SK-N-SH treated with all-trans-retinoic acid at 6 μM for 48 hours (cell line): Measurements from ENCODE around the gene RALA.

Experiments
- ATAC-seq: fragments of 200-7000 bp; cut with Tn5 transposase; 3 replicates; pipeline ENCODE4 v1.9.1; 2020; ENCODE audit warnings: mild to moderate bottlenecking, moderate library complexity
- ARNTL ChIP-seq: fragments of 450-650 bp; formaldehyde crosslinking; IDR thresholded peaks from 2 replicates; pipeline ENCODE4 v1.5.0; 2020; ENCODE audit warnings: low read depth, mild to moderate bottlenecking, moderate library complexity, borderline replicate concordance
- BACH2 ChIP-seq: fragments of 250-450 bp; sonication (Bioruptor Pico); IDR thresholded peaks from 2 replicates; pipeline ENCODE4 v1.9.0; 2021; ENCODE audit warnings: mild to moderate bottlenecking, borderline replicate concordance
- CSDC2 ChIP-seq: fragments of 250-450 bp; sonication (Bioruptor Pico); IDR thresholded peaks from 2 replicates; pipeline ENCODE4 v1.5.0; 2020; ENCODE audit warnings: mild to moderate bottlenecking, moderate library complexity
- ESRRG ChIP-seq: fragments of 250-450 bp; sonication (Bioruptor Pico); IDR thresholded peaks from 2 replicates; pipeline ENCODE4 v1.6.1; 2021; ENCODE audit warnings: mild to moderate bottlenecking
- GLIS3 ChIP-seq: fragments of 250-450 bp; sonication (Bioruptor Pico); IDR thresholded peaks from 2 replicates; pipeline ENCODE4 v1.5.0; 2020; ENCODE audit warnings: mild to moderate bottlenecking, moderate library complexity
- TCF4 ChIP-seq: fragments of 250-450 bp; sonication (Bioruptor Pico); IDR thresholded peaks from 2 replicates; pipeline ENCODE4 v1.8.0; 2021; ENCODE audit warnings: mild to moderate bottlenecking, moderate library complexity, borderline replicate concordance
- TOX ChIP-seq: fragments of 250-450 bp; sonication (Bioruptor Pico); IDR thresholded peaks from 2 replicates; pipeline ENCODE4 v1.8.0; 2021; ENCODE audit warnings: mild to moderate bottlenecking, moderate library complexity, borderline replicate concordance
- ZFP30 ChIP-seq: fragments of 450-650 bp; formaldehyde crosslinking; IDR thresholded peaks from 2 replicates; pipeline ENCODE4 v1.5.0; 2022; ENCODE audit warnings: mild to moderate bottlenecking, moderate library complexity
- ZNF8 ChIP-seq: fragments of 450-650 bp; formaldehyde crosslinking; IDR thresholded peaks from 2 replicates; pipeline ENCODE4 v1.5.0; 2020; ENCODE audit warnings: mild to moderate bottlenecking, moderate library complexity
- TF ChIP-seq, protein P1 (sequence below): fragments of 250-450 bp; sonication (Bioruptor Pico); IDR thresholded peaks from 2 replicates; pipeline ENCODE4 v1.5.0; 2020; ENCODE audit warnings: mild to moderate bottlenecking, moderate library complexity
- TF ChIP-seq, protein P2 (sequence below): fragments of 250-450 bp; sonication (Bioruptor Pico); IDR thresholded peaks from 2 replicates; pipeline ENCODE4 v1.8.0; 2021; ENCODE audit warnings: low read depth, mild to moderate bottlenecking, moderate library complexity, borderline replicate concordance
- TF ChIP-seq, protein P3 (sequence below): fragments of 250-450 bp; sonication (Bioruptor Pico); IDR thresholded peaks from 2 replicates; pipeline ENCODE4 v1.8.0; 2020; ENCODE audit warnings: mild to moderate bottlenecking, moderate library complexity, borderline replicate concordance
- TF ChIP-seq, protein P4 (sequence below): fragments of 250-450 bp; sonication (Bioruptor Pico); IDR thresholded peaks from 2 replicates; pipeline ENCODE4 v1.5.1; 2021; ENCODE audit warnings: mild to moderate bottlenecking, moderate library complexity
- TF ChIP-seq, protein P5 (sequence below): fragments of 250-450 bp; sonication (Bioruptor Pico); IDR thresholded peaks from 2 replicates; pipeline ENCODE4 v1.5.1; 2020; ENCODE audit warnings: low read depth, mild to moderate bottlenecking, moderate library complexity

The RALA gene

DNA sequence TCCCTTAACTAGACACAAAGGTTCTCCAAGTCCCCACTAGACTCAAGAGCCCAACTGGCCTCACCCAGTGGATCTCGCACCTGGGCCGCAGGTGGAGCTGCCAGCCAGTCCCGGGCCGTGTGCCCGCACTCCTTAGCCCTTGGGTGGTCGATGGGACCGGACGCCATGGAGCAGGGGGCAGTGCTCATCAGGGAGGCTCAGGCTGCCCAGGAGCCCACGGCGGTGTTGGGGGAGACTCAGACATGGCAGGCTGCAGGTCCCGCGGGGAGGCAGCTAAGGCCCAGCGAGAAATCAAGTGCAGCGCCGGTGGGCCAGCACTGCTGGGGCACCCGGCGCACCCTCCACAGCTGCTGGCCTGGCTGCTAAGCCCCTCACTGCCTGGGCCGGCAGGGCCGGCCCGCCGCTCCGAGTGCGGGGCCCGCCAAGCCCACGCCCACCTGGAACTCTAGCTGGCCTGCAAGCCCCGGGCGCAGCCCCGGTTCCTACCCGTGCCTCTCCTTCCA is 130.5 kb downstream of the RALA start (continued):
- TF ChIP-seq, protein P1, sequence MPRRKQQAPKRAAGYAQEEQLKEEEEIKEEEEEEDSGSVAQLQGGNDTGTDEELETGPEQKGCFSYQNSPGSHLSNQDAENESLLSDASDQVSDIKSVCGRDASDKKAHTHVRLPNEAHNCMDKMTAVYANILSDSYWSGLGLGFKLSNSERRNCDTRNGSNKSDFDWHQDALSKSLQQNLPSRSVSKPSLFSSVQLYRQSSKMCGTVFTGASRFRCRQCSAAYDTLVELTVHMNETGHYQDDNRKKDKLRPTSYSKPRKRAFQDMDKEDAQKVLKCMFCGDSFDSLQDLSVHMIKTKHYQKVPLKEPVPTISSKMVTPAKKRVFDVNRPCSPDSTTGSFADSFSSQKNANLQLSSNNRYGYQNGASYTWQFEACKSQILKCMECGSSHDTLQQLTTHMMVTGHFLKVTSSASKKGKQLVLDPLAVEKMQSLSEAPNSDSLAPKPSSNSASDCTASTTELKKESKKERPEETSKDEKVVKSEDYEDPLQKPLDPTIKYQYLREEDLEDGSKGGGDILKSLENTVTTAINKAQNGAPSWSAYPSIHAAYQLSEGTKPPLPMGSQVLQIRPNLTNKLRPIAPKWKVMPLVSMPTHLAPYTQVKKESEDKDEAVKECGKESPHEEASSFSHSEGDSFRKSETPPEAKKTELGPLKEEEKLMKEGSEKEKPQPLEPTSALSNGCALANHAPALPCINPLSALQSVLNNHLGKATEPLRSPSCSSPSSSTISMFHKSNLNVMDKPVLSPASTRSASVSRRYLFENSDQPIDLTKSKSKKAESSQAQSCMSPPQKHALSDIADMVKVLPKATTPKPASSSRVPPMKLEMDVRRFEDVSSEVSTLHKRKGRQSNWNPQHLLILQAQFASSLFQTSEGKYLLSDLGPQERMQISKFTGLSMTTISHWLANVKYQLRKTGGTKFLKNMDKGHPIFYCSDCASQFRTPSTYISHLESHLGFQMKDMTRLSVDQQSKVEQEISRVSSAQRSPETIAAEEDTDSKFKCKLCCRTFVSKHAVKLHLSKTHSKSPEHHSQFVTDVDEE (CRISPR knock-in tag), result no peak
- TF ChIP-seq ZFP30 (CRISPR knock-in tag), result no peak

DNA sequence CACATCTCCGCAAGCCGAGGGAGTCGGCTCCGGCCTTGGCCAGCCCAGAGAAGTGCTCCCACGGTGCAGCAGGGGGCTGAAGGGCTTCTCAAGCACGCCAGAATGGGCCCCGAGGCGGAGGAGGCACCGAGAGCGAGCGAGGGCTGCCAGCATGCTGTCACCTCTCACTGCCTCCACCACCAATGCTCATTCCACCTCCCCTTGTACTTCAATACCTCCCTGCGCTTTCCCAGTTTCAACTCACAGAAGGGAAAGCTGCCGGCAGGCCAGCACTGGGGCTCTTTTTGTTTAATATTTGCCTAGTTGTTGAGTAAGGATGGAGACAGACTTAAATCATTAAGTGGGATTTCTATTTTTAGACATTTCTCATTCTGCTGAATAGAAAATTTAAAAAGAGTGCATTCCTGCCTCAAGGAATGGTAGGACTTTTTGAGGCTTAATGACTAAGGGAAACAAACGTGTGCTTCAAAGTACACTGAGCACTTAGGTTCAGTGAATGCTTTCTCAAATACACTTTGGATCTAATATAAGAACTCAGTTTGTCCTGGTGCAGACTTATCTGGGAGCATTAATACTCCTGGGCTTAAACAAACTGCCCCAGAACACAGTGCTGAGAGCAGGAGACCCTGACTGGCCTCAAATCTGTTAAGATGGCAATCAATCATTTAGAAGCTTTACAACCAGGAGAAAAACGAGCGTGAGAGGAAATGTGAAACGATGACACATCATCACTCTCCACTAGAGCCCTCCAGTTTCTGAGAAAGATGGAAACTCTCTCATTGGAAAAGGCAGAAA is 131.2 kb downstream of the RALA start:
- TF ChIP-seq ZNF8, result no peak
- TF ChIP-seq ARNTL, result no peak
- TF ChIP-seq, protein P2, sequence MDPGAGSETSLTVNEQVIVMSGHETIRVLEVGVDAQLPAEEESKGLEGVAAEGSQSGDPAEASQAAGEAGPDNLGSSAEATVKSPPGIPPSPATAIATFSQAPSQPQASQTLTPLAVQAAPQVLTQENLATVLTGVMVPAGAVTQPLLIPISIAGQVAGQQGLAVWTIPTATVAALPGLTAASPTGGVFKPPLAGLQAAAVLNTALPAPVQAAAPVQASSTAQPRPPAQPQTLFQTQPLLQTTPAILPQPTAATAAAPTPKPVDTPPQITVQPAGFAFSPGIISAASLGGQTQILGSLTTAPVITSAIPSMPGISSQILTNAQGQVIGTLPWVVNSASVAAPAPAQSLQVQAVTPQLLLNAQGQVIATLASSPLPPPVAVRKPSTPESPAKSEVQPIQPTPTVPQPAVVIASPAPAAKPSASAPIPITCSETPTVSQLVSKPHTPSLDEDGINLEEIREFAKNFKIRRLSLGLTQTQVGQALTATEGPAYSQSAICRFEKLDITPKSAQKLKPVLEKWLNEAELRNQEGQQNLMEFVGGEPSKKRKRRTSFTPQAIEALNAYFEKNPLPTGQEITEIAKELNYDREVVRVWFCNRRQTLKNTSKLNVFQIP, result 0 out of 2 replicates have a peak, but pooled peaks have one; percentile 77
- TF ChIP-seq ZFP30 (CRISPR knock-in tag), result no peak
- peak; percentile 84 for ATAC-seq

DNA sequence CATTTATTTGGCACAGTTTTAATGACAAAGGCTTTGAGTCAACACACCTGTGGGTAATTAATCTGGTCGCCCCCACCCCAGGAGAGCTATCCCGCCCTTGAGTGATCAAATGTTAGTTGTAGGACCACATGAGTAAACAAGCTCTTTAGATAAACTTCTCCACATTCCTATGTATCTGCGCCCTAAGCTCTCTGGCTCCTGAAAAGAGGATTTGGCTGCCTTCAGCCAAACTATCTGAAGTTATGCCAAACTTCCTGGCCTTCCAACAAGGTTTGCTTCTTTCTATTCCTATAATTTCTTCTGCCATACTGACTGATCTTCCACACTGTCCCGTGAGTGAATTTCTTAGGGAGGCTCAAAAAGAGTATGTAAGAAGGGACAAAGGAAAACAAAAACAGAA is 134.2 kb downstream of the RALA start:
- TF ChIP-seq GLIS3 (CRISPR knock-in tag), result no peak
- TF ChIP-seq CSDC2 (CRISPR knock-in tag), result no peak
- TF ChIP-seq, protein P2, result no peak
- no peak for TF ChIP-seq ESRRG
- TF ChIP-seq TOX, result no peak
- TF ChIP-seq, protein P1 (CRISPR knock-in tag), result no peak
- TF ChIP-seq, protein P3, sequence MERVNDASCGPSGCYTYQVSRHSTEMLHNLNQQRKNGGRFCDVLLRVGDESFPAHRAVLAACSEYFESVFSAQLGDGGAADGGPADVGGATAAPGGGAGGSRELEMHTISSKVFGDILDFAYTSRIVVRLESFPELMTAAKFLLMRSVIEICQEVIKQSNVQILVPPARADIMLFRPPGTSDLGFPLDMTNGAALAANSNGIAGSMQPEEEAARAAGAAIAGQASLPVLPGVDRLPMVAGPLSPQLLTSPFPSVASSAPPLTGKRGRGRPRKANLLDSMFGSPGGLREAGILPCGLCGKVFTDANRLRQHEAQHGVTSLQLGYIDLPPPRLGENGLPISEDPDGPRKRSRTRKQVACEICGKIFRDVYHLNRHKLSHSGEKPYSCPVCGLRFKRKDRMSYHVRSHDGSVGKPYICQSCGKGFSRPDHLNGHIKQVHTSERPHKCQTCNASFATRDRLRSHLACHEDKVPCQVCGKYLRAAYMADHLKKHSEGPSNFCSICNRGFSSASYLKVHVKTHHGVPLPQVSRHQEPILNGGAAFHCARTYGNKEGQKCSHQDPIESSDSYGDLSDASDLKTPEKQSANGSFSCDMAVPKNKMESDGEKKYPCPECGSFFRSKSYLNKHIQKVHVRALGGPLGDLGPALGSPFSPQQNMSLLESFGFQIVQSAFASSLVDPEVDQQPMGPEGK (CRISPR knock-in tag), result no peak
- TF ChIP-seq TCF4 (CRISPR knock-in tag), result no peak
- TF ChIP-seq, protein P4, sequence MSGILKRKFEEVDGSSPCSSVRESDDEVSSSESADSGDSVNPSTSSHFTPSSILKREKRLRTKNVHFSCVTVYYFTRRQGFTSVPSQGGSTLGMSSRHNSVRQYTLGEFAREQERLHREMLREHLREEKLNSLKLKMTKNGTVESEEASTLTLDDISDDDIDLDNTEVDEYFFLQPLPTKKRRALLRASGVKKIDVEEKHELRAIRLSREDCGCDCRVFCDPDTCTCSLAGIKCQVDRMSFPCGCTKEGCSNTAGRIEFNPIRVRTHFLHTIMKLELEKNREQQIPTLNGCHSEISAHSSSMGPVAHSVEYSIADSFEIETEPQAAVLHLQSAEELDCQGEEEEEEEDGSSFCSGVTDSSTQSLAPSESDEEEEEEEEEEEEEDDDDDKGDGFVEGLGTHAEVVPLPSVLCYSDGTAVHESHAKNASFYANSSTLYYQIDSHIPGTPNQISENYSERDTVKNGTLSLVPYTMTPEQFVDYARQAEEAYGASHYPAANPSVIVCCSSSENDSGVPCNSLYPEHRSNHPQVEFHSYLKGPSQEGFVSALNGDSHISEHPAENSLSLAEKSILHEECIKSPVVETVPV (CRISPR knock-in tag), result no peak
- TF ChIP-seq BACH2 (CRISPR knock-in tag), result no peak
- TF ChIP-seq, protein P5, sequence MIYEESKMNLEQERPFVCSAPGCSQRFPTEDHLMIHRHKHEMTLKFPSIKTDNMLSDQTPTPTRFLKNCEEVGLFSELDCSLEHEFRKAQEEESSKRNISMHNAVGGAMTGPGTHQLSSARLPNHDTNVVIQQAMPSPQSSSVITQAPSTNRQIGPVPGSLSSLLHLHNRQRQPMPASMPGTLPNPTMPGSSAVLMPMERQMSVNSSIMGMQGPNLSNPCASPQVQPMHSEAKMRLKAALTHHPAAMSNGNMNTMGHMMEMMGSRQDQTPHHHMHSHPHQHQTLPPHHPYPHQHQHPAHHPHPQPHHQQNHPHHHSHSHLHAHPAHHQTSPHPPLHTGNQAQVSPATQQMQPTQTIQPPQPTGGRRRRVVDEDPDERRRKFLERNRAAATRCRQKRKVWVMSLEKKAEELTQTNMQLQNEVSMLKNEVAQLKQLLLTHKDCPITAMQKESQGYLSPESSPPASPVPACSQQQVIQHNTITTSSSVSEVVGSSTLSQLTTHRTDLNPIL (CRISPR knock-in tag), result no peak
- ATAC-seq, result no peak
